Trophoblast cell (in vitro differentiated cells and primary cell): Measurements from ENCODE around the gene PRKCH.
A peak's percentile ranks its signal among the peaks of the same experiment; 100 is the strongest.

Source experiments
- DNase-seq, 2 donors: peaks; one replicate each; pipeline ENCODE4 v3.0.0-alpha.2; 2016
- H2AFZ ChIP-seq: 2 replicates; pipeline ENCODE4 v1.6.1; 2013; ENCODE audit warnings: low read length, moderate library complexity, mild to moderate bottlenecking; ENCODE audit not compliant: insufficient read depth, poor library complexity
- H2AK5ac ChIP-seq: 2 replicates; pipeline ENCODE4 v1.6.1; 2013; ENCODE audit warnings: mild to moderate bottlenecking, low read length
- H2BK120ac ChIP-seq: 2 replicates; pipeline ENCODE4 v1.6.1; 2013; ENCODE audit warnings: low read length, mild to moderate bottlenecking, moderate library complexity; ENCODE audit not compliant: insufficient read depth, poor library complexity
- H2BK12ac ChIP-seq: 2 replicates; pipeline ENCODE4 v1.6.1; 2013; ENCODE audit warnings: mild to moderate bottlenecking, low read length, moderate library complexity
- H2BK5ac ChIP-seq: 2 replicates; pipeline ENCODE4 v1.6.1; 2013; ENCODE audit warnings: low read length, low read depth, moderate library complexity, mild to moderate bottlenecking; ENCODE audit not compliant: poor library complexity
- H3K14ac ChIP-seq: 2 replicates; pipeline ENCODE4 v1.6.1; 2013; ENCODE audit warnings: mild to moderate bottlenecking, low read length
- H3K18ac ChIP-seq: 2 replicates; pipeline ENCODE4 v1.6.1; 2013; ENCODE audit warnings: mild to moderate bottlenecking, low read length
- H3K23ac ChIP-seq: 2 replicates; pipeline ENCODE4 v1.6.1; 2013; ENCODE audit warnings: low read length
- H3K27ac ChIP-seq: 2 replicates; pipeline ENCODE4 v1.5.1; 2013; ENCODE audit warnings: low read depth, mild to moderate bottlenecking, inconsistent platforms, low read length, moderate library complexity
- H3K27me3 ChIP-seq: 2 replicates; pipeline ENCODE4 v1.6.1; 2013; ENCODE audit warnings: inconsistent platforms, mild to moderate bottlenecking, low read length, moderate library complexity; ENCODE audit not compliant: insufficient read depth
- H3K36me3 ChIP-seq, 2 experiments: 1 replicate in 1 of 2; 2 replicates in 1 of 2; pipeline ENCODE4 v1.6.1; 2013; ENCODE audit warnings: low read length in 2 of 2, mild to moderate bottlenecking in 2 of 2, moderate library complexity in 1 of 2; ENCODE audit not compliant: insufficient read depth in 2 of 2, control insufficient read depth in 1 of 2
- H3K4ac ChIP-seq: 2 replicates; pipeline ENCODE4 v1.6.1; 2013; ENCODE audit warnings: low read depth, mild to moderate bottlenecking, low read length, moderate library complexity
- H3K4me1 ChIP-seq, 2 experiments: 1 replicate in 1 of 2; 2 replicates in 1 of 2; pipeline ENCODE4 v1.6.1; 2013; ENCODE audit warnings: low read length in 2 of 2, mild to moderate bottlenecking in 2 of 2, moderate library complexity in 1 of 2; ENCODE audit not compliant: insufficient read depth in 2 of 2, control insufficient read depth in 1 of 2
- H3K4me2 ChIP-seq: 2 replicates; pipeline ENCODE4 v1.6.1; 2013; ENCODE audit warnings: inconsistent platforms, mild to moderate bottlenecking, low read length, moderate library complexity
- H3K4me3 ChIP-seq: 2 replicates; pipeline ENCODE4 v1.5.1; 2013; ENCODE audit warnings: mild to moderate bottlenecking, low read depth, low read length, inconsistent platforms
- H3K79me1 ChIP-seq: one replicate; pipeline ENCODE4 v1.6.1; 2013; ENCODE audit warnings: low read length
- H3K79me2 ChIP-seq: 2 replicates; pipeline ENCODE4 v1.6.1; 2013; ENCODE audit warnings: low read length, mild to moderate bottlenecking; ENCODE audit not compliant: control insufficient read depth, insufficient read depth, poor library complexity
- H3K9ac ChIP-seq: 2 replicates; pipeline ENCODE4 v1.6.1; 2013; ENCODE audit warnings: mild to moderate bottlenecking, low read length
- H3K9me3 ChIP-seq: 2 replicates; pipeline ENCODE4 v1.6.1; 2013; ENCODE audit warnings: low read depth, mild to moderate bottlenecking, control low read depth, inconsistent platforms, low read length; ENCODE audit not compliant: insufficient read depth
- H4K12ac ChIP-seq: 2 replicates; pipeline ENCODE4 v1.6.1; 2013; ENCODE audit warnings: low read depth, mild to moderate bottlenecking, low read length, moderate library complexity
- H4K8ac ChIP-seq: 2 replicates; pipeline ENCODE4 v1.6.1; 2013; ENCODE audit warnings: low read depth, mild to moderate bottlenecking, low read length, moderate library complexity
- H4K91ac ChIP-seq: one replicate; pipeline ENCODE4 v1.6.1; 2013; ENCODE audit warnings: low read depth, mild to moderate bottlenecking, low read length, moderate library complexity
- WGBS: extraction: QIAGEN DNeasy Blood & Tissue Kit; methylation state at CpG from one replicate; pipeline ENCODE4 v1.1.7; 2013; ENCODE audit warnings: missing lambda C conversion rate; ENCODE audit not compliant: insufficient read length, insufficient coverage; ENCODE audit errors: extremely low coverage; 5-methylcytosine and 5-hydroxymethylcytosine counted together

The PRKCH gene

GRCh38 chr14:61376314-61376713 is 54.9 kb downstream of the PRKCH start:
- Histone ChIP-seq H2BK12ac (no peak overlapping the region), H3K9ac (no peak overlapping the region), H3K36me3 (peaks cover 10 to 18% of the 10 kb centered on the region in 2 experiments), H3K9me3 (peaks cover 8% of the 10 kb centered on the region), H2AK5ac (no peak overlapping the region), H2BK120ac (no peak overlapping the region), H3K27me3 (no peaks in the 10 kb centered on the region), H3K27ac (peak overlapping the region; percentile 20), H3K4me1 (peaks cover 2 to 9% of the 10 kb centered on the region in 2 experiments), H3K79me2 (peaks cover 5% of the 10 kb centered on the region), H2AFZ (no peak overlapping the region), H4K91ac (no peak overlapping the region), H4K12ac (no peak overlapping the region), H3K18ac (no peak overlapping the region), H3K4me2 (no peak overlapping the region), H3K4me3 (no peak overlapping the region), H3K4ac (no peak overlapping the region), H4K8ac (peak overlapping the region; percentile 29), H3K79me1 (peaks cover 5% of the 10 kb centered on the region), H3K23ac (no peak overlapping the region), H3K14ac (no peak overlapping the region), H2BK5ac (no peak overlapping the region)
- no peak for DNase-seq
- WGBS = no CpG with 5 or more reads among the region's 1 CpG

DNA sequence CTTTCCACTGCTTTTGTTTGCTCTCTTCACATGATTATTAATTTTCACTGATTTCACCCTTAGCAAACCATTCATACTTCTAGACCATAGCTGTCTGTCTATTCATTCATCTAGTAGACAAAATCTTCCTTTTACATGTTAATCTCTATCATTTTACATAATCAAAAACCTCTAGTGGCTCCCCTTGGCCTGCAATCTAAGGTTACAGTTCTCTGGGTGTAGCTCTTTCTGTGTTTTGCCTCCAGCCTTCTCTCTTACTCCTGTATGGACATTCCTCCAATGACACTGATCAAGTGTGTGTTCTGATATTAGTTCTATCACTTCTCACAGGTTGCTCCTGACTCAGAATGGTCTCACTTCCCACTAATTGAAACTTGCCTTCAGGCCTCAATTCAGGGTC is 56.4 kb downstream of the PRKCH start:
- Histone ChIP-seq H3K4me3 (no peak overlapping the region), H4K8ac (peak overlapping the region; percentile 27), H3K9me3 (peaks cover 8% of the 10 kb centered on the region), H3K79me2 (peaks cover 10% of the 10 kb centered on the region), H2BK120ac (no peak overlapping the region), H3K4ac (no peak overlapping the region), H2AFZ (no peak overlapping the region), H3K9ac (no peak overlapping the region), H3K18ac (no peak overlapping the region), H2BK5ac (no peak overlapping the region), H3K79me1 (peaks cover 13% of the 10 kb centered on the region), H3K4me1 (peaks cover 11 to 18% of the 10 kb centered on the region in 2 experiments), H4K91ac (no peak overlapping the region), H2AK5ac (no peak overlapping the region), H3K14ac (no peak overlapping the region), H3K36me3 (peaks cover 10 to 17% of the 10 kb centered on the region in 2 experiments), H3K27me3 (no peaks in the 10 kb centered on the region), H3K27ac (no peak overlapping the region), H3K4me2 (no peak overlapping the region), H2BK12ac (no peak overlapping the region), H4K12ac (no peak overlapping the region), H3K23ac (no peak overlapping the region)
- no peak for DNase-seq

DNA sequence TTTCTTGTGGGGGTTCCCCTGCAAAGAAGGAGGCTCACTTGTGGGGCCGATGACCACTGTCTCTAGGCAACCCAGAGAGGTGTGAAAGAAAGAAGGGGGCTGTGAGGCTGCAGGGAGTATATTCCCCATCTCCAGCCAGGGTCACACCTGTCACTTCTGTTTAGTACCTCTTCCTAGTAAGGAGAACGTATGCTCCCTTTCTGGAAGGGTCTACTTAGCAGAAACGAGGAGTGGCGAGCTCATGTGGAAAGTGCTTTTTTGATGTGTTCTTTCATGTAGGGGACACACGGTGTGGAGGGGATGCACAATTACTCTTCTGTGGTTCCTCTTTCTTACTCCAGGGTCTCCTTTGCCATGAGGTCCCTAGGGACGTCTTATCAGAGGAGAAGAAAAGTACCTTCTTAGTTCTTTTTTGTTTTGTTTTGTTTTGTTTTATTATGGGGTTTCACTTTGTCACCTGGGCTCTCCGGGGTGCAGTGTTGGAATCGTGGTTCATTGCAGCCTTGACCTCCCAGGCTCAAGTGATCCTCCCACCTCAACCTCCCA is 58.3 kb downstream of the PRKCH start:
- peaks cover 23% of the 10 kb centered on the region for H3K79me1 ChIP-seq
- H2AK5ac ChIP-seq = no peak overlapping the region
- no peak overlapping the region for H3K18ac ChIP-seq
- no peak overlapping the region for H3K9ac ChIP-seq
- H3K4me1 ChIP-seq = peaks cover 19 to 31% of the 10 kb centered on the region in 2 experiments
- no peak overlapping the region for H3K27ac ChIP-seq
- H2BK5ac ChIP-seq = no peak overlapping the region
- no CpG with 5 or more reads among the region's 8 CpGs for WGBS
- no peak overlapping the region for H4K8ac ChIP-seq
- H2BK12ac ChIP-seq = no peak overlapping the region
- no peak overlapping the region for H3K4ac ChIP-seq
- no peak overlapping the region for H2BK120ac ChIP-seq
- H3K27me3 ChIP-seq = no peaks in the 10 kb centered on the region
- no peak overlapping the region for H3K4me3 ChIP-seq
- H3K9me3 ChIP-seq = no peaks in the 10 kb centered on the region
- DNase-seq = no peak
- peaks cover 0 to 6% of the 10 kb centered on the region in 2 experiments for H3K36me3 ChIP-seq
- peaks cover 13% of the 10 kb centered on the region for H3K79me2 ChIP-seq
- no peak overlapping the region for H3K23ac ChIP-seq
- H2AFZ ChIP-seq = no peak overlapping the region
- H3K4me2 ChIP-seq = no peak overlapping the region
- no peak overlapping the region for H3K14ac ChIP-seq
- no peak overlapping the region for H4K91ac ChIP-seq
- no peak overlapping the region for H4K12ac ChIP-seq

DNA sequence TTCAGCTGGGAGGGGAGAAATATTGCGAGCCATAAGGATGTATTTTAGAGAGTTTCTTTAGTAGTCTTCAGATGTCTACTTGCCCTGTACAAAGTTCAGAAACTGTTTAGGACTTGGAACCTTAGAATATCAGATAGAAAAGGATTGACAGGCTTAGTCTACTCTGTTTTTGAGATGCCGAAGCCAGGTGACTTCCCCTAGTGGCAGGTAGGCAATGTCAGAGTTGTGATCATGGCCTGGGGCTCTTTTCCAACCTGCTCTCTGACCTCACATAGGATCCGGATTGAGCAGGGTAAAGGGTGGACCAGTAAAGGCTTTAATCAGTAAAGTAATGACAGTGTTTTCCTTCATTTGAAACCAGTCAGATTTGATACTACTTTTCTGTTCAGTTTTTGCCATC is 59.6 kb downstream of the PRKCH start:
- Histone ChIP-seq H4K12ac (no peak overlapping the region), H2BK120ac (no peak overlapping the region), H3K79me1 (peaks cover 24% of the 10 kb centered on the region), H3K9me3 (no peaks in the 10 kb centered on the region), H3K27ac (no peak overlapping the region), H3K4me3 (no peak overlapping the region), H3K4me2 (no peak overlapping the region), H4K91ac (no peak overlapping the region), H3K9ac (no peak overlapping the region), H4K8ac (no peak overlapping the region), H3K36me3 (peaks cover 0 to 2% of the 10 kb centered on the region in 2 experiments), H2AK5ac (no peak overlapping the region), H3K14ac (no peak overlapping the region), H3K27me3 (no peaks in the 10 kb centered on the region), H2AFZ (no peak overlapping the region), H3K23ac (no peak overlapping the region), H3K4ac (no peak overlapping the region), H3K18ac (no peak overlapping the region), H3K79me2 (peaks cover 12% of the 10 kb centered on the region), H2BK5ac (no peak overlapping the region), H2BK12ac (no peak overlapping the region), H3K4me1 (peaks cover 25 to 35% of the 10 kb centered on the region in 2 experiments)
- no CpG with 5 or more reads among the region's 3 CpGs for WGBS
- DNase-seq = peak; percentile 73 to 87
